Stimulated activated CD8-positive, alpha-beta memory T cell treated with anti-CD3 and anti-CD28 coated beads, Interleukin-12 subunit alpha, Interleukin-12 subunit beta, amount 100 ng/mL, for 24 hours (primary cell): ENCODE measurements around the gene PCDHGA10.
"Not testable (repeated sequence)": the region's sequence is repeated elsewhere in the genome, so short reads cannot be mapped to it uniquely, and the experiment has no call there.

Source experiments
- DNase-seq: peaks from one replicate; pipeline ENCODE4 v3.0.0-alpha.2; 2020; ENCODE audit errors: extremely low read depth

The PCDHGA10 gene

DNA sequence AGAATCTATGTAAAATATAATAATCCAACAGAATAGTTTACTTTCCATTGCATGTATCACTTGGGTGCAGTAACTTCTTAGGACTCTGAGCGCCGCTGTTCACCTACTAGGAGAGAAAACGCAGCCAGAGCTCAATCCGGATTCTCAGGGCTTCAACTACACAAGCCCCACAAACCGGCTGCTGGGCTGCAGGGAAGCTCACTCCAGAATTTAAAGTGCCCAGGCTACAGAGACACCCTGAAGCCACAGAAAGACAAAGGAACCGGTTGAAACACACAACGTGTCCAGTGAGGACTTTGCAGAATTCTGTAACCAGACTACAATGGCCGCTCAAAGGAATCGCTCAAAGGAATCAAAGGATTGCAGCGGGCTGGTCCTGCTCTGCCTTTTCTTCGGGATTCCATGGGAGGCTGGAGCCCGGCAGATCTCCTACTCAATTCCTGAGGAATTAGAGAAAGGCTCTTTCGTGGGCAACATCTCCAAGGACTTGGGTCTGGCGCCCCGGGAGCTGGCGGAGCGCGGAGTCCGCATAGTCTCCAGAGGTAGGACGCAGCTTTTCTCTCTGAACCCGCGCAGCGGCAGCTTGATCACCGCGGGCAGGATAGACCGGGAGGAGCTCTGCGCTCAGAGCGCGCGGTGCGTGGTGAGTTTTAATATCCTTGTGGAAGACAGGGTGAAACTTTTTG is at the start of gene PCDHGA10:
PCDHGA10 (plus strand) TSS at position 134 of the 686 bp plus-strand sequence; CDS start at position 323, 189 bp downstream.
- DNase-seq, result no peak

DNA sequence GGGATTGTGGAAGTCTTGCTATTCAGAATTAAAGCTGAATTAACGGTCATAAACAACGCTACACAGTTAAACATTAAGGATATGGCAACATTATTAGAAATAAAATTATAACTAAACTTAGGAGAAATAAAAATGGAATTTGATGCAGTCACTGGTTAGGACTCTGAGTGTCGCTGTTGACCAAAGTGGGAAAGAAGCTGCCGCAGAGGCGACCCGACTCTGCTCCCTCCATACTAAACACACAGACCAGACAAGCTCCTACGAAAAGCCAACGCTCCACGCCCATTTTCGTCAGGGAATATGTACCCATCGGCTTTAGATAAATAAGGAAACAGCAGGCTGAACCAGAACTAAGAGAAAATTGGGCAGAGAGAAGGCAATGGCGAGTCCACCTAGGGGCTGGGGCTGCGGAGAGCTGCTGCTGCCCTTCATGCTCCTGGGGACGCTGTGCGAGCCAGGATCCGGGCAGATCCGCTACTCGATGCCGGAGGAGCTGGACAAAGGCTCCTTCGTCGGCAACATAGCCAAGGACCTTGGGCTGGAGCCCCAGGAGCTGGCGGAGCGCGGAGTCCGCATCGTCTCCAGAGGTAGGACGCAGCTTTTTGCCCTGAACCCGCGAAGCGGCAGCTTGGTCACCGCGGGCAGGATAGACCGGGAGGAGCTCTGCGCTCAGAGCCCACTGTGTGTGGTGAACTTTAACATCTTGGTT is 48.7 kb upstream of the PCDHGA10 start, which contains the start of gene PCDHGA5:
PCDHGA5 (plus strand) TSS at position 211 of the 709 bp plus-strand sequence; CDS start at position 380, 169 bp downstream.
- DNase-seq, result no peak

DNA sequence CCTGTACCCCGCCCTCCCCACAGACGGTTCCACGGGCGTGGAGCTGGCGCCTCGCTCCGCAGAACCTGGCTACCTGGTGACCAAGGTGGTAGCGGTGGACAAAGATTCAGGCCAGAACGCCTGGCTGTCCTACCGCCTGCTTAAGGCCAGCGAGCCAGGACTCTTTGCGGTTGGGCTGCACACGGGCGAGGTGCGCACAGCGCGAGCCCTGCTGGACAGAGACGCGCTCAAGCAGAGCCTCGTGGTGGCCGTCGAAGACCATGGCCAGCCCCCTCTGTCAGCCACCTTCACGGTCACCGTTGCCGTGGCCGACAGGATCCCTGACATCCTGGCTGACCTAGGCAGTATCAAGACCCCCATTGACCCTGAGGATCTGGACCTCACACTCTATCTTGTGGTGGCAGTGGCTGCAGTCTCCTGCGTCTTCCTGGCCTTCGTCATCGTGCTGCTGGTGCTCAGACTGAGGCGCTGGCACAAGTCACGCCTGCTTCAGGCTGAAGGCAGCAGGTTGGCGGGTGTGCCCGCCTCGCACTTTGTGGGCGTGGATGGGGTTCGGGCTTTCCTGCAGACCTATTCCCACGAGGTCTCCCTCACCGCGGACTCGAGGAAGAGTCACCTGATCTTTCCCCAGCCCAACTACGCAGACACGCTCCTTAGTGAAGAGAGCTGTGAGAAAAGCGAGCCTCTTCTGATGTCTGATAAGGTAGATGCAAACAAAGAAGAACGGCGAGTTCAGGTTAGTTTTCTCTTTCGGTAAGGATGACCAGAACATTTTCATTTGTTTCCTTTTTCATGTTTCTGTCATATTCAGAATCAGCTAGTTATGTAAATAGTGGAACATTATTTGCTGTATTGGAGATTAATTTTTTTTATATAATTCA is 46.5 kb upstream of the PCDHGA10 start:
- no peak for DNase-seq

DNA sequence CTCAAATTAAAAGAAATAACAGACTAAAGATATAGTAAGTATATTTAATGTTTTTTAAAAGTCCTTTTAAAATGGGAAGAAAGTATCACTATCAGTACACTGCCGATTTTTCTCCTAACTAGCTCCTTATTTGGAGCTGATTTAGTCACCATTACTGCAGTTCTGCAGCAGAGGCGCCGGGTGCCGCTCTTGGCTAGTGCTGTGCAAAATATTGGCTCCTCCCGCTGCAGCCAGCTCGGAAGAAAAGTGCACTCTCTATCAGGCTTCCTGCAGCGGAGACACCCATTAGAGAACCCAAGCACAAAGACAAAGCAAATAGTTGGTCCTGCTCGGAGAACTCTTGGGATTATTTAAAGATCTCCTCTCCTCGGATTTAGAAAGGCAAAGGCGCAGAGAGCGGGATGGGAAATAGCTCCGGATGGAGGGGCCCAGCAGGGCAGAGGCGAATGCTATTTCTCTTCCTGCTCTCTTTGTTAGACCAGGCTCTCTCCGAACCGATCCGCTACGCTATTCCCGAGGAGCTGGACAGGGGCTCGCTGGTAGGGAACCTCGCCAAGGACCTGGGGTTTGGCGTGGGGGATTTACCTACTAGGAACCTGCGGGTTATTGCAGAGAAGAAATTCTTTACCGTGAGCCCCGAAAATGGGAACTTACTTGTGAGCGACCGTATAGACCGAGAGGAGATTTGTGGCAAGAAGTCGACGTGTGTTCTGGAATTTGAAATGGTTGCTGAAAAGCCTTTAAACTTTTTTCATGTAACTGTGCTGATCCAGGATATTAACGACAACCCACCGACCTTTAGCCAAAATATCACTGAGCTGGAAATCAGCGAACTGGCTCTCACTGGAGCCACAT is 42.6 kb upstream of the PCDHGA10 start, which contains the start of gene PCDHGB3:
PCDHGB3 (plus strand) TSS at position 249 of the 855 bp plus-strand sequence; CDS start at position 402, 153 bp downstream.
- no peak for DNase-seq

DNA sequence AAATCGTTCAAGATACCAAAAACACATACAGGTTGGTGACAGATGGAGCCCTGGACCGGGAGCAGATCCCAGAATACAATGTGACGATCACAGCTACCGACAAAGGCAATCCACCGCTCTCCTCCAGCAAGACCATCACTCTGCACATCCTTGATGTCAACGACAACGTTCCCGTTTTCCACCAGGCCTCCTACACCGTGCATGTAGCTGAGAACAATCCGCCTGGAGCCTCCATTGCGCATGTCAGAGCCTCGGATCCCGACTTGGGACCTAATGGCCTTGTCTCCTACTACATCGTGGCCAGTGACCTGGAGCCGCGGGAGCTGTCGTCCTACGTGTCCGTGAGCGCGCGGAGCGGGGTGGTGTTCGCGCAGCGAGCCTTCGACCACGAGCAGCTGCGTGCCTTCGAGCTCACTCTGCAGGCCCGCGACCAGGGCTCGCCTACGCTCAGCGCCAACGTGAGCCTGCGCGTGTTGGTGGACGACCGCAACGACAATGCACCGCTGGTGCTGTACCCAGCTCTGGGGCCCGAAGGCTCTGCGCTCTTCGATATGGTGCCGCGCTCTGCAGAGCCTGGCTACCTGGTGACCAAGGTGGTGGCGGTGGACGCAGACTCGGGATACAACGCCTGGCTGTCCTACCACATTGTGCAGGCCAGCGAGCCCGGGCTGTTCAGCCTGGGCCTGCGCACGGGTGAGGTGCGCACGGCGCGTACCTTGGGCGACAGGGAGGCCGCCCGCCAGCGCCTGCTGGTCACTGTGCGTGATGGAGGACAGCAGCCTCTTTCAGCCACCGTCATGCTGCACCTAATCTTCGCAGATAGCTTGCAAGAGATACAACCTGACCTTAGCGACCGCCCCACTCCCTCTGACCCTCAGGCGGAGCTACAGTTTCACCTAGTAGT is 41.0 kb upstream of the PCDHGA10 start:
- DNase-seq, result no peak

DNA sequence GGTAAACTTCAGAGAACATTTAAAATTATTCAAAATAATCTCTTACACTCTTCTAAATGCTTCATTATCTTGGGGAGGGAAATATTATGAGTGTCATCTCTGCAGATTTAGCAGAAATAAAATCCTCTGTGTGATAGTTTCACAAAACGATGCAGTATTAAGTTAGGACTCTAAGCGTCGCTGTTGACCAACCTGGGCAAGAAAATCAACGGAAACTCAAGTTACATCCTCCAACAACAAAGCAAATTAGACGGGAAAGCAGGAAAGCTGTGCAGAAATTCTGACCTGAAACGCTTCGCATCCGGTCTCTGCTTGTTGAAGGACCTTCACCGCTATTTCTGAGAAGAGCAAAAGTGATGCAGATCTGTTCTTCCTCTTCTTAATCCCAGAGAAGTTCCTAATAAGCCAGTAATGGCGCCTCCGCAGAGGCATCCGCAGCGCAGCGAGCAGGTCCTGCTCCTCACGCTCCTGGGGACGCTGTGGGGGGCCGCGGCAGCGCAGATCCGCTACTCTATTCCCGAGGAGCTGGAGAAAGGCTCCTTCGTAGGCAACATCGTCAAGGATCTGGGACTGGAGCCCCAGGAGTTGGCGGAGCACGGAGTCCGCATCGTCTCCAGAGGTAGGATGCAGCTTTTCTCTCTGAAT is 39.0 kb upstream of the PCDHGA10 start, which contains the start of gene PCDHGA6:
PCDHGA6 (plus strand) TSS at position 219 of the 645 bp plus-strand sequence; CDS start at position 412, 193 bp downstream.
- DNase-seq, result no peak

DNA sequence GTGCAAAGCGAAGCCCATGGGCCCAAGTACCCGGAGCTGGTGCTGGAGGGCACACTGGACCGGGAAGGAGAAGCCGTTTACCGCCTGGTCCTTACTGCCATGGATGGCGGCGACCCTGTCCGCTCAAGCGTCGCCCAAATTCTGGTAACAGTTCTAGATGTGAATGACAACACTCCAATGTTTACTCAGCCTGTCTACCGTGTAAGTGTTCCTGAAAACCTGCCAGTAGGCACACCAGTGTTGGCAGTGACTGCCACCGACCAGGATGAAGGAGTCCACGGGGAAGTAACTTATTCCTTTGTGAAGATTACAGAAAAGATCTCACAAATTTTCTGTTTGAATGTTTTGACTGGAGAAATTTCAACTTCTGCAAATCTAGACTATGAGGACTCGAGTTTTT is 38.2 kb upstream of the PCDHGA10 start:
- DNase-seq, result no peak

DNA sequence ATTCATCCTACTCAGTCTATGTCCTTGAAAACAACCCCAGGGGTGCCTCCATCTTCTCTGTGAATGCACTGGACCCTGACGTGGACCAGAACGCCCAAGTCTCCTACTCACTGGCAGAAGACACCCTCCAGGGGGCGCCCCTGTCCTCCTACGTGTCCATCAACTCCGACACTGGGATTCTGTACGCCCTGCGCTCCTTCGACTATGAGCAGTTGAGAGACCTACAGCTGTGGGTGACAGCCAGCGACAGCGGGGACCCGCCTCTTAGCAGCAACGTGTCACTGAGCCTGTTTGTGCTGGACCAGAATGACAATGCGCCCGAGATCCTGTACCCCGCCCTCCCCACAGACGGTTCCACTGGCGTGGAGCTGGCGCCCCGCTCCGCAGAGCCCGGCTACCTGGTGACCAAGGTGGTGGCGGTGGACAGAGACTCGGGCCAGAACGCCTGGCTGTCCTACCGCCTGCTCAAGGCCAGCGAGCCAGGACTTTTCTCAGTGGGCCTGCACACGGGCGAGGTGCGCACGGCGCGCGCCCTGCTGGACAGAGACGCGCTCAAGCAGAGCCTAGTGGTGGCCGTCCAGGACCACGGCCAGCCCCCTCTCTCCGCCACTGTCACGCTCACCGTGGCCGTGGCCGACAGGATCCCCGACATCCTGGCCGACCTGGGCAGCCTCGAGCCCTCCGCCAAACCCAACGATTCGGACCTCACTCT is 37.2 kb upstream of the PCDHGA10 start:
- not testable (repeated sequence) for DNase-seq

DNA sequence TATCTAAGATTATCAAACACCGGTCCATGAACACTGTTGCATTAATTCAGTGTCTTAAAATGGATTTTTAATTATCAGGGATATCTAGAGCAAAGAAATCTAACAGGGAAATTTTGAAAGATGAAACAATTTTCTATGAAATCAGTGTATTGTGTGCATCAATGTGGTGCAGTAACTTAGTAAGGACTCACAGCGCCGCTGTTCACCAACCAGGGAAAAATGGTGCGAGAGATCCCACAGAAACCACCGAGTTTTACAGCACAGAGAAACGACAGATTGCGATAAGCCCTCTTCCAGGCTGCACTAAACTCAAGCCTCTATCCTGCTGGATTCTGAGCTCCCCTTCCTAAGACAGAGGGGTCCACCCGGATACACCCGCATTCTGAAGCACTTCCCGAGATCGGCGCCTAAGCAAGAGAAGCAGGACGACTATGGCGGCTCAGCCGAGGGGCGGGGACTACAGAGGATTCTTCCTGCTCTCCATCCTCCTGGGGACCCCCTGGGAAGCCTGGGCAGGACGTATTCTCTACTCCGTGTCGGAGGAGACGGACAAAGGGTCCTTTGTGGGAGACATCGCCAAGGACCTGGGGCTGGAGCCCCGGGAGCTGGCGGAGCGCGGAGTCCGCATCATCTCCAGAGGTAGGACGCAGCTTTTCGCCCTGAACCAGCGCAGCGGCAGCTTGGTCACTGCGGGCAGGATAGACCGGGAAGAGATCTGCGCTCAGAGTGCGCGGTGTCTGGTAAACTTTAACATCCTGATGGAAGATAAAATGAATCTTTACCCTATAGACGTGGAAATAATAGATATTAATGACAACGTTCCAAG is 30.1 kb upstream of the PCDHGA10 start, which contains the start of gene PCDHGA7:
PCDHGA7 (plus strand) TSS at position 274 of the 826 bp plus-strand sequence; CDS start at position 432, 158 bp downstream.
- DNase-seq, result no peak

DNA sequence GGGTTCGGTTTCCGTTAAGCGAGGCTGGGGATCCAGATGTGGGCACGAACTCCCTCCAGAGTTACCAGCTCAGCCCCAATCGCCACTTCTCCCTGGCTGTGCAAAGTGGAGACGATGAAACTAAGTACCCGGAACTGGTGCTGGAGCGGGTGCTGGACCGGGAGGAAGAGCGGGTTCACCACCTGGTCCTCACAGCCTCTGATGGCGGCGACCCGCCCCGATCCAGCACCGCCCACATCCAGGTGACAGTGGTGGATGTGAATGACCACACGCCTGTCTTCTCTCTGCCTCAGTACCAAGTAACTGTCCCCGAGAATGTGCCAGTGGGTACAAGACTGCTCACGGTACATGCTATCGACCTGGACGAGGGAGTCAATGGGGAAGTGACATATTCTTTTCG is 29.4 kb upstream of the PCDHGA10 start:
- no peak for DNase-seq

DNA sequence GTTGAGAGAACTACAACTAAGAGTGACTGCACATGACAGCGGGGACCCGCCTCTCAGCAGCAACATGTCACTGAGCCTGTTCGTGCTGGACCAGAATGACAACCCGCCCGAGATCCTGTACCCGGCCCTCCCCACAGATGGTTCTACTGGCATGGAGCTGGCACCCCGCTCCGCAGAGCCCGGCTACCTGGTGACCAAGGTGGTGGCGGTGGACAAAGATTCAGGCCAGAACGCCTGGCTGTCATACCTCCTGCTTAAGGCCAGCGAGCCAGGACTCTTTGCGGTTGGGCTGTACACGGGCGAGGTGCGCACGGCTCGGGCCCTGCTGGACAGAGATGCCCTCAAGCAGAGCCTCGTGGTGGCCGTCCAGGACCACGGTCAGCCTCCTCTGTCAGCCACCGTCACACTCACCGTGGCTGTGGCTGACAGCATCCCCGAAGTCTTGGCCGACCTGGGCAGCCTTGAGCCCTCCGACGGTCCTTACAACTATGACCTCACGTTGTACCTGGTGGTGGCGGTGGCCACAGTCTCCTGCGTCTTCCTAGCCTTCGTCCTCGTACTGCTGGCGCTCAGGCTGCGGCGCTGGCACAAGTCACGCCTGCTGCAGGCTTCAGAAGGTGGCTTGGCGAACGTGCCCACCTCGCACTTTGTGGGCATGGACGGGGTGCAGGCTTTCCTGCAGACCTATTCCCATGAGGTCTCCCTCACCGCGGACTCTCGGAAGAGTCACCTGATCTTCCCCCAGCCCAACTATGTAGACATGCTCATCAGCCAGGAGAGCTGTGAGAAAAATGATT is 28.1 kb upstream of the PCDHGA10 start:
- no peak for DNase-seq

DNA sequence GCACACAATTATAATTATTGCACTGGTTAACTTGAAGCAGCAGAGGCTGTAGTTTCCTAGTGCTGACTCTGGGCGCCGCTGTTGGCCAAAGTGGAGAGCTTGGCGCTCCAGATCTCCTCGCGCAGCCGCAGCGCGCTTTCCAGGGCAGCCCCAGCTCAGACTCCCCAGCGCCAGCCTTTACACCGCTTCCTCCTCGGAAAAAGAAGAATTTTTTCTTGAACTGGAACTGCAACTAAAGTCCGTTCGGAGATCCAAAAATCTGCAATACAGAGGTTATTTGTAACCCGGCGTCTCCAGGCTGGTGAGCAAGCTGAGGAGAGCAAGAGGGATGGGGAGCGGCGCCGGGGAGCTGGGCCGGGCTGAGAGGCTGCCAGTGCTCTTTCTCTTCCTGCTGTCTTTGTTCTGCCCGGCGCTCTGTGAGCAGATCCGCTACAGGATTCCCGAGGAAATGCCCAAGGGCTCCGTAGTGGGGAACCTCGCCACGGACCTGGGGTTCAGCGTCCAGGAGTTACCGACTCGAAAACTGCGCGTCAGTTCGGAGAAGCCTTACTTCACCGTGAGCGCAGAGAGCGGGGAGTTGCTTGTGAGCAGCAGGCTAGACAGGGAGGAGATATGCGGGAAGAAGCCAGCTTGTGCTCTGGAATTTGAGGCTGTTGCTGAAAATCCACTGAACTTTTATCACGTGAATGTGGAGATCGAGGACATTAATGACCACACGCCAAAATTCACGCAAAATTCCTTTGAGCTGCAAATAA is 25.1 kb upstream of the PCDHGA10 start, which contains the start of gene PCDHGB4:
PCDHGB4 (plus strand) TSS at position 142 of the 755 bp plus-strand sequence; CDS start at position 329, 187 bp downstream.
- not testable (repeated sequence) for DNase-seq

DNA sequence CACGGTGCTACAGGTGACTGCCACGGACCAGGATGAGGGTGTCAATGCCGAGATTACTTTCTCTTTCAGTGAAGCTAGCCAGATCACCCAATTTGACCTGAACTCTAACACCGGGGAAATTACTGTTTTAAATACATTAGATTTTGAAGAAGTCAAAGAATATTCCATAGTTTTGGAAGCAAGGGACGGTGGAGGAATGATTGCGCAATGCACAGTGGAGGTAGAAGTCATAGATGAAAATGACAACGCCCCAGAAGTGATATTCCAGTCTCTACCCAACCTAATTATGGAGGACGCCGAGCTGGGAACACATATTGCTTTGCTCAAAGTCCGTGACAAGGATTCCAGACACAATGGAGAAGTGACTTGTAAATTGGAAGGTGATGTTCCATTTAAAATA is 24.1 kb upstream of the PCDHGA10 start:
- DNase-seq, result no peak

DNA sequence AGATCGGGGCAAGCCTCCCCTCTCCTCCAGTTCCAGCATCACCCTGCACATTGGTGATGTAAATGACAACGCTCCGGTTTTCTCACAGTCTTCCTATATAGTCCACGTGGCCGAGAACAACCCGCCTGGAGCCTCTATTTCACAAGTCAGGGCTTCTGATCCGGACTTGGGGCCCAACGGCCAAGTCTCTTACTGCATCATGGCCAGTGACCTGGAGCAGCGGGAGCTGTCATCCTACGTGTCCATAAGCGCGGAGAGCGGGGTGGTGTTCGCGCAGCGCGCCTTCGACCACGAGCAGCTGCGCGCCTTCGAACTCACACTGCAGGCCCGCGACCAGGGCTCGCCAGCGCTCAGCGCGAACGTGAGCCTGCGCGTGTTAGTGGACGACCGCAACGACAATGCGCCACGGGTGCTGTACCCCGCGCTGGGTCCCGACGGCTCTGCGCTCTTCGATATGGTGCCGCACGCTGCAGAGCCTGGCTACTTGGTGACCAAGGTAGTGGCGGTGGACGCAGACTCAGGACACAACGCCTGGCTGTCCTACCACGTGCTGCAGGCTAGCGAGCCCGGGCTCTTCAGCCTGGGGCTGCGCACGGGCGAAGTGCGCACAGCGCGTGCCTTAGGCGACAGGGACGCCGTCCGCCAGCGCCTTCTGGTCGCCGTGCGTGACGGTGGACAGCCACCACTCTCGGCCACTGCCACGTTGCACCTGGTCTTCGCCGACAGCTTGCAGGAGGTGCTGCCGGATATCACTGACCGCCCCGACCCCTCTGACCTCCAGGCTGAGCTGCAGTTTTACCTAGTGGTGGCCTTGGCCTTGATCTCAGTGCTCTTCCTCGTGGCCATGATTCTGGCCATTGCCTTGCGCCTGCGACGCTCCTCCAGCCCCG is 23.4 kb upstream of the PCDHGA10 start:
- no peak for DNase-seq
